ENCODE data around the gene MAEL.

Gene MAEL

GRCh38 chr1:167059045-167059808 is 70.1 kb downstream of the MAEL start:
- no peak for DNase-seq

GRCh38 chr1:167059809-167060107 is 70.7 kb downstream of the MAEL start:
- DNase-seq = no peak

- DNase-seq = no peak
These were observed 71.3 kb downstream of the MAEL start for GRCh38 chr1:167060141-167061072.

- no peak for DNase-seq
These were observed 72.0 kb downstream of the MAEL start for GRCh38 chr1:167061073-167061464.

- no peak for DNase-seq
These were observed 75.5 kb downstream of the MAEL start for GRCh38 chr1:167064621-167065020.

- DNase-seq = no peak
These were observed 76.4 kb downstream of the MAEL start for GRCh38 chr1:167065471-167065870.

- no peak for DNase-seq
These were observed 77.4 kb downstream of the MAEL start for GRCh38 chr1:167066333-167067122.

GRCh38 chr1:167067904-167068303 is 78.8 kb downstream of the MAEL start:
- no peak for DNase-seq

- no peak for DNase-seq
These were observed 79.7 kb downstream of the MAEL start for GRCh38 chr1:167068761-167069160.

GRCh38 chr1:167071286-167071685 is 82.2 kb downstream of the MAEL start:
- no peak for DNase-seq

All from cortex of kidney (tissue), 1 donor.